ENCODE results near the gene RCOR3.

Gene RCOR3

GRCh38 chr1:211353562-211354212 lies 94.5 kb downstream of the RCOR3 start:
- POLR2A ChIA-PET, result no interaction called here

GRCh38 chr1:211355873-211356272 lies 96.7 kb downstream of the RCOR3 start:
- DNase-seq (ENCODE audit: extremely low spot score), result no peak
- POLR2A ChIA-PET, result no interaction called here
- CTCF ChIA-PET, result interaction anchor here (1.0 to 3.3 kb wide), 4 partner anchors 12 to 33 kb away, joined by 3 to 18 read pairs (median 6); no protein-coding TSS in a partner anchor
- no peak for TF ChIP-seq CTCF (IDR thresholded peaks at IDR 0.05; ENCODE audit: control extremely low read depth, extremely low read depth, low read depth, missing control alignments)

More at GRCh38 chr1:211353562-211354212, 94.5 kb downstream of the RCOR3 start:
- DNase-seq (ENCODE audit: extremely low spot score), result no peak
- TF ChIP-seq CTCF (IDR thresholded peaks at IDR 0.05; ENCODE audit: control extremely low read depth, extremely low read depth, low read depth, missing control alignments), result no peak
- CTCF ChIA-PET, result interaction anchor here (0.8 to 3.3 kb wide), 9 partner anchors 9 to 68 kb away, joined by 3 to 18 read pairs (median 5); no protein-coding TSS in a partner anchor

GRCh38 chr1:211356723-211357407 lies 97.7 kb downstream of the RCOR3 start:
- ChIA-PET POLR2A (no interaction called here), CTCF (interaction anchor here (2.2 to 3.5 kb wide), 4 partner anchors 11 to 34 kb away, joined by 5 to 18 read pairs (median 14); no protein-coding TSS in a partner anchor)
- DNase-seq (ENCODE audit: extremely low spot score), result no peak
- no peak for TF ChIP-seq CTCF (IDR thresholded peaks at IDR 0.05; ENCODE audit: control extremely low read depth, extremely low read depth, low read depth, missing control alignments)

- DNase-seq (ENCODE audit: extremely low spot score), result no peak
- POLR2A ChIA-PET, result no interaction called here
- no peak for TF ChIP-seq CTCF (IDR thresholded peaks at IDR 0.05; ENCODE audit: control extremely low read depth, extremely low read depth, low read depth, missing control alignments)
- CTCF ChIA-PET, result interaction anchor here (1.2 to 3.5 kb wide), 3 partner anchors 30 to 36 kb away, joined by 3 to 17 read pairs (median 5); no protein-coding TSS in a partner anchor
Measured at GRCh38 chr1:211358685-211359084, 99.5 kb downstream of the RCOR3 start.

- ChIA-PET POLR2A (no interaction called here), CTCF (interaction anchor here (1.1 to 3.5 kb wide), 3 partner anchors 30 to 37 kb away, joined by 3 to 17 read pairs (median 3); partner anchors contain the start of gene TRAF5)
- TF ChIP-seq CTCF (IDR thresholded peaks at IDR 0.05; ENCODE audit: control extremely low read depth, extremely low read depth, low read depth, missing control alignments), result no peak
- DNase-seq (ENCODE audit: extremely low spot score), result no peak
Measured at GRCh38 chr1:211359876-211360275, 100.7 kb downstream of the RCOR3 start.

- DNase-seq (ENCODE audit: extremely low spot score), result no peak
- ChIA-PET POLR2A (no interaction called here), CTCF (interaction anchor here (1.0 kb wide), 1 partner anchor 18 kb away, joined by 3 read pairs; no protein-coding TSS in a partner anchor)
- TF ChIP-seq CTCF (IDR thresholded peaks at IDR 0.05; ENCODE audit: control extremely low read depth, extremely low read depth, low read depth, missing control alignments), result no peak
Measured at GRCh38 chr1:211361202-211361601, 102.0 kb downstream of the RCOR3 start.
